Body of pancreas (tissue), 4 donors: ENCODE measurements around the gene THAP7. TPM values are rescaled to one million over a fixed set of nuclear protein-coding genes. Genes with fewer than 3 reads are reported as not detected.

Source experiments
- ATAC-seq: fragments of 150-250 bp; one replicate; pipeline ENCODE4 v1.9.1; 2016
- DNase-seq, 4 donors: peaks; one replicate each; pipeline ENCODE4 v3.0.0-alpha.2; 2019
- H3K27ac ChIP-seq, 4 donors: fragments of 200-600 bp; sonication (generic); 1 replicate in 3 of 4; 2 replicates in 1 of 4; pipeline versions ENCODE4 v1.5.1 to v1.6.1; 2016 to 2019; ENCODE audit warnings: mild to moderate bottlenecking in 1 of 4, mixed read lengths in 1 of 4, moderate library complexity in 1 of 4
- H3K27me3 ChIP-seq, 2 donors: fragments of 200-600 bp; sonication (generic); one replicate each; pipeline ENCODE4 v1.6.0; 2016; ENCODE audit warnings: mild to moderate bottlenecking in 1 of 2
- H3K36me3 ChIP-seq, 2 donors: fragments of 200-600 bp; sonication (generic); replicated peaks in 1 of 2; 2 replicates each; pipeline ENCODE4 v1.5.1; 2016; ENCODE audit warnings: low read depth in 2 of 2; ENCODE audit not compliant: insufficient read depth in 1 of 2
- H3K4me1 ChIP-seq: fragments of 200-600 bp; sonication (generic); one replicate; pipeline ENCODE4 v1.6.0; 2016
- H3K4me3 ChIP-seq, 2 donors: fragments of 200-600 bp; sonication (generic); 1 replicate in 1 of 2; 2 replicates in 1 of 2; pipeline ENCODE4 v1.5.1; 2016 to 2019
- H3K9me3 ChIP-seq, 3 donors: fragments of 200-600 bp; sonication (generic); 1 replicate in 2 of 3; 2 replicates in 1 of 3; pipeline ENCODE4 v1.5.1; 2016
- POLR2A ChIP-seq, 3 donors: fragments of 450-650 bp; IDR thresholded peaks; one replicate each; pipeline ENCODE4 v1.6.1; 2016; ENCODE audit warnings: antibody characterized with exemption in 3 of 3, mild to moderate bottlenecking in 2 of 3
- WGBS, 2 donors: methylation state at CpG; one replicate each; pipeline ENCODE4 v1.1.5; 2017; 5-methylcytosine and 5-hydroxymethylcytosine counted together
- intact Hi-C: fragments of 100-400 bp; cut with DNase I; formaldehyde crosslinking; loops from one replicate; pipeline ENCODE4 v1.15.1; 2023
- total RNA-seq, 2 donors: library from RNA; depleted of rRNA; stranded (reverse); fragments of >200 nt; gene quantifications; one replicate each; pipeline ENCODE4 v1.1.0, GENCODE V29; 2016
- TF ChIP-seq, protein P1 (sequence below), 7 experiments: fragments of 450-650 bp in 4 of 7; fragments of 200-600 bp in 3 of 7; sonication (generic) in 3 of 7; IDR thresholded peaks; one replicate each; pipeline ENCODE4 v1.5.1; 2016 to 2019; ENCODE audit warnings: antibody characterized with exemption in 7 of 7

Gene THAP7
- total RNA-seq, 2 donors from 2014 or later = 17.1 to 20.2 TPM

DNA sequence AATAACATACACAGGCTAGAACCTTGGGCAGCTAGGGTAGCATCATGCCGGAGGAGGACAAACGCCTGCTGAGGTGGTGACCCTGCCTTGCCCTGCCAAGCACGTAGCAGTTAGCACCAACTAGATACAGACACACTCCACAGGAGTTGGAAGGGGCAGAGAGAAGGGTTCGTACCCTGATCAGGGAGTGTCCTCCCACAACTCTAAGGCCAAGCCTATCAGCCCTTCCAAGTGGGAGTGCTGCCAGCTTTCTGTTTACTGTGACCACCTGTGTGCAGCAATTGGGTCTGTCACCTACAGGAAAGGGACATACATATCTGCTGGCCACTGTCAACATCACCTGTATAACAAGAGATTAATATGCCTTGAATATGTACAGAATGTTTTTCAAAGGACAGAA, 1.9 kb upstream of the THAP7 start:
- H3K36me3 ChIP-seq = peaks cover 0 to 5% of the 10 kb centered on the region in 2 donors
- no peak overlapping the region for H3K4me3 ChIP-seq
- TF ChIP-seq, protein P1, sequence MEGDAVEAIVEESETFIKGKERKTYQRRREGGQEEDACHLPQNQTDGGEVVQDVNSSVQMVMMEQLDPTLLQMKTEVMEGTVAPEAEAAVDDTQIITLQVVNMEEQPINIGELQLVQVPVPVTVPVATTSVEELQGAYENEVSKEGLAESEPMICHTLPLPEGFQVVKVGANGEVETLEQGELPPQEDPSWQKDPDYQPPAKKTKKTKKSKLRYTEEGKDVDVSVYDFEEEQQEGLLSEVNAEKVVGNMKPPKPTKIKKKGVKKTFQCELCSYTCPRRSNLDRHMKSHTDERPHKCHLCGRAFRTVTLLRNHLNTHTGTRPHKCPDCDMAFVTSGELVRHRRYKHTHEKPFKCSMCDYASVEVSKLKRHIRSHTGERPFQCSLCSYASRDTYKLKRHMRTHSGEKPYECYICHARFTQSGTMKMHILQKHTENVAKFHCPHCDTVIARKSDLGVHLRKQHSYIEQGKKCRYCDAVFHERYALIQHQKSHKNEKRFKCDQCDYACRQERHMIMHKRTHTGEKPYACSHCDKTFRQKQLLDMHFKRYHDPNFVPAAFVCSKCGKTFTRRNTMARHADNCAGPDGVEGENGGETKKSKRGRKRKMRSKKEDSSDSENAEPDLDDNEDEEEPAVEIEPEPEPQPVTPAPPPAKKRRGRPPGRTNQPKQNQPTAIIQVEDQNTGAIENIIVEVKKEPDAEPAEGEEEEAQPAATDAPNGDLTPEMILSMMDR (IDR thresholded peaks at IDR 0.05) = no peak
- TF ChIP-seq POLR2A (IDR thresholded peaks at IDR 0.05) = no peak
- 39 to 73% methylated on average over 4 of the region's 4 CpGs for WGBS, 2 donors
- no peaks in the 10 kb centered on the region for H3K27me3 ChIP-seq
- intact Hi-C loops = no loop called here
- H3K4me1 ChIP-seq = peaks cover 35% of the 10 kb centered on the region
- no peaks in the 10 kb centered on the region for H3K9me3 ChIP-seq
- ATAC-seq = no peak
- H3K27ac ChIP-seq = no peak overlapping the region
- DNase-seq = no peak

DNA sequence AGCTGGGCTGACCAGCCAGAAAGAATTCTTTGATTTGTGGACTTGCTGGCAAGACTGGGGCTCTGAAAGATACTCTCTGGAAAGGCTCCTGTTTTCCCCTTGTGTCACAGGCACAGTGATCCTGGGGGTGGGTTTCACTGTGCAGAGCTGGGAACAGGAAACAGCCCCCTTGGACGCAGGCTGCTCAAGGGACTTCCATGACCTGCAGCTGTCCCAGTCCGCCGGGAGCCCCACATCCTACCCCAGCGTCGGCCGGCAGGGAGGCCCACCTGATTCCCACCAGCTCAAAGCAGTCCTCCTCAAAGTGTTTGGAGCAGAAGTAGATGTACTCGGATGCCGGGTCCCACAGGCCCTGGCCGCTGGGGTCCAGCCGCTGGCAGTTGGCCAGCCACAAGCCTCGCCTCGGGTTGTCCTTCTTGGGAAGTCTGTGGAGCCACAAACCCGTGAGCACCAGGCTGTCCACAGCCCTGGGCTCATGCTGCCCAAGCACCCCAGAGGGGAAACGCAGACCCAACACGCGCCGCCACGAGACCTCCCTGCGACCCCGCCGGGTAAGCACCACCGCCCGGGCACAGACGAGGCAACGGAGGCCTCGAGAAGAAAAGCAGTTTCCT, 824 bp downstream of the THAP7 start:
- intact Hi-C loops = no loop called here
- H3K27me3 ChIP-seq = no peaks in the 10 kb centered on the region
- TF ChIP-seq, protein P1 (IDR thresholded peaks at IDR 0.05) = no peak
- no peak for TF ChIP-seq POLR2A (IDR thresholded peaks at IDR 0.05)
- H3K4me1 ChIP-seq = peaks cover 35% of the 10 kb centered on the region
- peak overlapping the region; percentile 24 to 68 for H3K4me3 ChIP-seq
- H3K36me3 ChIP-seq = peaks cover 0 to 5% of the 10 kb centered on the region in 2 donors
- DNase-seq = no peak
- H3K9me3 ChIP-seq = no peaks in the 10 kb centered on the region
- peak overlapping the region; percentile 96 to 99 (median 98) for H3K27ac ChIP-seq
- no peak for ATAC-seq
- WGBS, 2 donors = 2% methylated on average over 26 of the region's 26 CpGs; no CpG with 5 or more reads in 1 of the 2 donors

DNA sequence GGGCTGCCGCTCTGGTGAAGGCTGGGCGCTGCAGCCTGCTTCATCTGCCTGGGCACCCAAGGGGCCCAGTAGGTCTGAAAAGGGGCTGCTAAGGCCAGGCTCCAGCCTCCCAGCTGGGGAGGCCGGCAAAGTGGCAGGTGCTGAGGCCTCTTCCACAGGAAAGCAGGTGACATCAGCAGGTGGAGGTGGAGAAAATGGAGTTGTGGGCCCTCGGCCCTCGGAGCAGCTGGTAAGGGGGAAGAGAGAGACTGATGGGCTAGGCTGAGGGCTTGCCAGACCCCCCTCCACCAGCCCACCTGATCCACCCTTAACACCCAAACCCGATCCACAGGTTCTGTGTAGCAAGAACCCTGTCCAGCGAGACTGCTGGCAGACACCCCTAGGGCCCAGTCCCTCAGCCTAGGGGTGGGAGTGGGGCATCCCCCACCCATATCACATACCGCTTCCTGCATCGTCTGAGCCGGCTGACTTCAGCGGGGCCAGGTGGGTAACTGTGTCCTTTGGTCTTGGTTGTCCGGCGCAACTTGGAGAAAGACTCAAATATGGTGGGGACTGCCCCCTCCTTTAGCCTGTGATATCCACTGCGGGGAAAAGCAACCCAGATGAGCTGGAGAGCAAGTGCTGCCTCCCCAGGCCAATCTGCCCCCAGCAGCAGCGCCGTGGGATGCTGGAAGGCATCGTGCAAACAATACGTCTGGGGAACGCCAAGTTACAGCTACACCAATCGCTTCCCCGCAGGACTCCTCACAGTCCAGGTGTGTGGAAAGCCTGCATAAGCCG, 1.5 kb downstream of the THAP7 start:
- WGBS, 2 donors = 43 to 46% methylated on average over 19 to 22 of the region's 22 CpGs
- Histone ChIP-seq H3K36me3 (peaks cover 0 to 5% of the 10 kb centered on the region in 2 donors), H3K4me1 (peaks cover 35% of the 10 kb centered on the region), H3K27me3 (no peaks in the 10 kb centered on the region), H3K27ac (peak overlapping the region in 3 of 4 donors; percentile 96 to 99 (median 98)), H3K4me3 (no peak overlapping the region), H3K9me3 (no peaks in the 10 kb centered on the region)
- ATAC-seq (no peak), DNase-seq (no peak)
- intact Hi-C loops = no loop called here
- TF ChIP-seq POLR2A (IDR thresholded peaks at IDR 0.05) = no peak
- TF ChIP-seq, protein P1 (IDR thresholded peaks at IDR 0.05) = no peak

DNA sequence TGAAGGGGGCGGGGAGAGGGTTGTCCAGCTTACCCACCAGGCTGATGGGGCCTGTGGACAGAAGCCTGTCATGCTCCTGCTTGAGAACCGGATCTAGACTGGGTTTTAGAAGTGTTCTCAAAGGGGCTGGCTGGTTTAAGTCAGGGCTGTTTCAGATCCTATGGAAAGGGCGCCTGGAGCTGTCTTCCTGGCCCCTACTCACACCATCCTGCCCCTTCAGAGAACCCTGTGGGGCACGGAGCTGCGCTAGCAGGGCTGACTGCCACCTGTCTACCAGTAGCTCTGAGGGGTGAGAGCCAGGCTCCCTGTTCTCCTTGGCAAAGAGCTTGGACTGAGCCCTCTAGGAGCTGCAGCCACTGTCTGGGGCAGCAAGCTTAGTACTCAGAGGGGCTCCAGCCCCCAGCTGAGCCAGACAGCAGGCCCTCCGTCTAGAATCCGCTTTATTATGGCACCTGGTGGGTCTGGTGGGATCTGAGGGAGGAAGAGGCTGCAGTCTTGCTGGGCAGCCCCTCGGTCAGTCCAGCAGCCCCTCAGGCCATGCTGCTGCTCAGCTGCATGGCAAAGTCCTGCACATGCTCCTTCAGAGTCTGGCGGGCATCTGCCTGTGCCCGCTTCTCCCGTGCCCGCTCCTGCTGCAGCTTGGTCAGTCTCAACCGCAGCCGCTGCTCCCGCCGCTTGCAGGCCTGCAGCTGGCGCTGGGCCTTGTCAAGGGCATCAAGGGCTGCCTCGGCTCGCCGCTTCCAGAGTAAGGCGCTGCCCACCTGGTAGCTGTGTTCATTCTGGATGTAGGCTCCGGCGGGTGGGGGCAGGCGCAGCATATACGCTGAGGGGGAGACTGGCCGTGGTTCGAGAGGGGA, 2.3 kb downstream of the THAP7 start:
- Histone ChIP-seq H3K9me3 (no peaks in the 10 kb centered on the region), H3K27ac (no peak overlapping the region), H3K4me3 (no peak overlapping the region), H3K27me3 (no peaks in the 10 kb centered on the region), H3K36me3 (peaks cover 0 to 6% of the 10 kb centered on the region in 2 donors), H3K4me1 (peaks cover 35% of the 10 kb centered on the region)
- no peak for TF ChIP-seq POLR2A (IDR thresholded peaks at IDR 0.05)
- TF ChIP-seq, protein P1 (IDR thresholded peaks at IDR 0.05) = no peak
- intact Hi-C loops = no loop called here
- no peak for ATAC-seq
- DNase-seq = no peak
- WGBS, 2 donors = 90% methylated on average over 16 to 24 of the region's 27 CpGs
